HEK293T (cell line): ENCODE data around the gene SLC25A1.

Experiments
- CTCF ChIA-PET: fragments of 350-600 bp; formaldehyde crosslinking; extraction: SDS; loops from one replicate; lab custom pipeline; 2021; ENCODE audit warnings: antibody characterized with exemption, inconsistent platforms; lab: Yijun Ruan, JAX
- POLR2A ChIA-PET: fragments of 350-600 bp; formaldehyde crosslinking; extraction: SDS; loops from one replicate; lab custom pipeline; 2020; ENCODE audit warnings: antibody characterized with exemption, inconsistent platforms; lab: Yijun Ruan, JAX
- DNase-seq: peaks from one replicate; pipeline ENCODE4 v3.0.0; 2012; ENCODE audit warnings: mixed read lengths; ENCODE audit errors: extremely low spot score
- ARNT ChIP-seq: fragments of 450-650 bp; IDR thresholded peaks from 2 replicates; pipeline ENCODE4 v1.6.1; 2017; ENCODE audit warnings: mild to moderate bottlenecking
- BHLHE40 ChIP-seq: fragments of 450-650 bp; IDR thresholded peaks from 2 replicates; pipeline ENCODE4 v1.6.1; 2016; ENCODE audit warnings: mild to moderate bottlenecking, moderate library complexity, borderline replicate concordance
- CTBP1 ChIP-seq: fragments of 450-650 bp; IDR thresholded peaks from 2 replicates; pipeline ENCODE4 v1.6.1; 2016; ENCODE audit warnings: borderline replicate concordance
- ELF4 ChIP-seq: fragments of 450-650 bp; IDR thresholded peaks from 2 replicates; pipeline ENCODE4 v1.6.1; 2017; ENCODE audit warnings: antibody characterized with exemption
- FOXA1 ChIP-seq: fragments of 450-650 bp; IDR thresholded peaks from 2 replicates; pipeline ENCODE4 v1.6.1; 2016; ENCODE audit warnings: mild to moderate bottlenecking
- FOXK2 ChIP-seq: fragments of 450-650 bp; IDR thresholded peaks from 2 replicates; pipeline ENCODE4 v1.6.1; 2016; ENCODE audit warnings: mild to moderate bottlenecking
- FOXM1 ChIP-seq: fragments of 450-650 bp; IDR thresholded peaks from 2 replicates; pipeline ENCODE4 v1.6.1; 2017; ENCODE audit warnings: mild to moderate bottlenecking, borderline replicate concordance
- HDGF ChIP-seq: fragments of 450-650 bp; IDR thresholded peaks from 2 replicates; pipeline ENCODE4 v1.6.1; 2017; ENCODE audit warnings: antibody characterized with exemption, borderline replicate concordance
- L3MBTL2 ChIP-seq: fragments of 450-650 bp; conservative IDR thresholded peaks from 2 replicates; pipeline ENCODE4 v1.6.1; 2016; ENCODE audit warnings: mild to moderate bottlenecking
- LEF1 ChIP-seq: fragments of 450-650 bp; IDR thresholded peaks from 2 replicates; pipeline ENCODE4 v1.6.1; 2017; ENCODE audit warnings: mild to moderate bottlenecking, borderline replicate concordance
- NFRKB ChIP-seq: fragments of 450-650 bp; IDR thresholded peaks from 2 replicates; pipeline ENCODE4 v1.6.1; 2016; ENCODE audit warnings: mild to moderate bottlenecking, moderate library complexity
- SP1 ChIP-seq: fragments of 450-650 bp; IDR thresholded peaks from 2 replicates; pipeline ENCODE4 v1.6.1; 2017
- SUZ12 ChIP-seq: fragments of 450-650 bp; IDR thresholded peaks from 2 replicates; pipeline ENCODE4 v1.6.1; 2016; ENCODE audit warnings: mild to moderate bottlenecking
- TARDBP ChIP-seq: fragments of 450-650 bp; IDR thresholded peaks from 2 replicates; pipeline ENCODE4 v1.6.1; 2016
- ZNF384 ChIP-seq: fragments of 450-650 bp; IDR thresholded peaks from 2 replicates; pipeline ENCODE4 v1.6.1; 2016
- TF ChIP-seq, protein P1 (sequence below): fragments of 450-650 bp; IDR thresholded peaks from 2 replicates; pipeline ENCODE4 v1.6.1; 2016

SLC25A1 gene

DNA sequence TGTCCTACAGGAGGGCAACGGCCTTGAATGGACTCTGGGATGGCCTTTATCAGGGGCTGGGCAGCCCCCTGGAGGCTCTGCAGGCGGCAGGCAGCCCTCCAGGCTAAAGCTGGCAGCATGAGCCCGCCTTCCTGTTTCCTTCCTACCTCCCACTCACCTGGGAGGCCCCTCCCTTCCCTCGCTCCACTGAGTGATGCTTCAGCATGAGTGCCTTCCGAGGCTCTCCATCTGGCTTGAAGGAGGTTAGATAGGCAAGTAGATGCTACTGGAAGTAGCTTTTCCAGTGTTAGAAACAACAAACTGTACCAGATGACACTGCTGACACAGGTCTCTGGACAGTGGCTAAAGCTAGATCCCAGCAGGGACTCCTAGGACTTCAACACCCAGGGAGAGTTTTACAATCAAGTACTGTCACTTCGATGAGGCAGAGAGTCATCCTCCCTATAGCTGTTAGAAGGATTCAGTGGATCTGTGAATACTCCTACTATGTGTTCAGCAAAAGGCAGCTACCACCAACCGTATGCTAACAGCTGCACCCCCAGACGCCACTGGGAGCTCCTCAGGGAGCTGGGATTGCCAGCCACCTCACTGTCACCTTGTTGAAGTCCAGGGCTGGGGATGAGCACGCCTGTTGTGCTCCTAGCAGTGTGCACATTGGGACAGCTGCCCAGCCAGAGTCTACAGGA is 4.1 kb upstream of the SLC25A1 start:
- POLR2A ChIA-PET, result interaction anchor here (1.0 to 1.1 kb wide), 4 partner anchors 8 to 264 kb away, joined by 3 to 4 read pairs (median 3); partner anchors contain the start of genes C22orf39 and ESS2
- CTCF ChIA-PET, result no interaction called here
- DNase-seq, result no peak
- TF ChIP-seq ELF4 (no peak), BHLHE40 (no peak), ZNF384 (no peak), ARNT (no peak), FOXA1 (no peak), NFRKB (no peak), TARDBP (no peak)

DNA sequence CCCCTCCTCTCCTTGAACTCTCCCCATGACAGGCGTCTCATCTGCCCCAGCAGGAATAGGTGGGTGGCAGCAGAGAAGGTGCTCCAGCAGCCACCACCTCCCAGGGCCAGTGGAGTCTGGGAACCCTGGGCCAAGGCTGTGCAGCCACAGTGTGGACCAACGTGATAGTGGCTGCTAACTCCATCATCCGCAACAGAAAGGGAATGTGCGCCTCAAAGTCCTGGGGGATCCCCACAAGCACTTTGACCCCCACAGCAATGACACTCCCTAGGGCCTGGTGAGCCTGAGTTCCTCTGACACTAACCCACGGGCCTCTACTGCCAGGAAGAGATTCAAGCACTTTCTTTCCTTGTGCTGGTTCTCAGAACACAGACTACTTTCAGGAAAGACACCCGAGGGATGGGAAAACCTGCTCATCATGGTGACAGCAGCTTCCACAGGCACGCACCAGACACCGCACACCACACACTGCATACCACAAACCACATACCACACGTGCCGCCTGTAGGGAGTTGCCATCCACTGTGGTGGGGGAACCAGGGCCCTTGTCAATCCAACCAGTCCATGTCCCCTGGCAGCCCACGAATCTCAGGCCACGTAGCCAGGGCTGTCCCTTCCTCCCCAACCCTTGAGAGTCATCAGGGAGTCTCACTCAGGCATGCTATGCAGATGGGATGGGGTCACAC is 3.4 kb upstream of the SLC25A1 start:
- ChIA-PET CTCF (no interaction called here), POLR2A (interaction anchor here (1.0 to 1.1 kb wide), 3 partner anchors 8 to 265 kb away, joined by 3 read pairs; partner anchors contain the start of genes C22orf39 and ESS2)
- TF ChIP-seq FOXA1 (no peak), ZNF384 (no peak), HDGF (no peak), SUZ12 (no peak), CTBP1 (no peak)
- DNase-seq, result no peak

DNA sequence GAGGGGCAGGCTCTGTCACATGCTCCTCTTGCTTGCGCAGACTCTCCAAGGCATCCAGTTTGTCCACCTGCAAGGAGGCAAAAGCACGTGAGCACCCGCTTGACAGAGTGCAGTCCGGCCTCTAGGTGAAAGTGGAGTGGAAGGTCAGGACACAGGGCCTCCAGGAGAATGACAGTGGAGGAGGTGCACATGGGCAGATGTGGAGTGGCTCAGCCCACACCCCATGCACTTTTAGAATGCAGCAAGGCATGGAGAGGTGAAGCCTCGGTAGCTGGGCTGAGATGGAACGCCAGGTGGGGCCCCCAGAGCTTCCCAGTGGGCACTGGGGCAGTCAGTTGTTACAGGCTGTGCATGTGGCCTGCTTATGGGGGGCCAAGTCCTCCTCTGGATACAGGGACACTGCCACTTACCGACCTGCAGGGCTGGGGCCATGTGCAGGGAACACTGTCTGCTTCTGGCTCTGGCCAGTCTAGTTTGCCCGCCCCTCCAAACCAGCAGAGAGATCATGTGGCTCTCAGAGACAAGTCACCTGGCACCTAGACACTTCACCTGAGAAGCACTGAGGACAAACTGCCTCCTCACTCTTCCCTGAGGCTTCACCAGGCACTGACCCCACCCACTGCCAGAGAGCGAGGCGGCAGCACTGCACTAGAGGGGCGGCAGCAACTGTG is 2.3 kb upstream of the SLC25A1 start:
- ChIA-PET POLR2A (no interaction called here), CTCF (no interaction called here)
- TF ChIP-seq FOXM1 (no peak), FOXA1 (no peak)
- no peak for DNase-seq

DNA sequence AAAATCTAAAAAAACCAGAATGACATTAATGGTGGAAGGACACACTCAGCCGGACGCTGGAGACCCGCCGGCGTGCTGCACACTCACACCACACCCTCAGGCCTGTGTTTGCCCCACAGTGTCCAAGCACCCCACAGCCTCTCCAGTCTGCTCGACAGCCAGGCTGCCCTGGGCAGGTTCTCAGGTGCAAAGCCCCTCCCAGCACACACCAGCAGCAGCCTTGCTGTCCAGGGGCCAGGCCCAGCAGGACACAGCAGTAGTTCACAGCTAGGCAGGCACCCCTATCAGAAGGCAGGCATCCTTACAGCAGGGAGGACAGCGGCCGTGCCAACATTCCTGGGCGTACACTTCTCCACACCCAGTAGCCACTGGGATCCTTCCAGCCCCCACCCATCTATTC is 1.7 kb upstream of the SLC25A1 start:
- TF ChIP-seq ELF4, result no peak
- TF ChIP-seq CTBP1, result no peak
- no peak for TF ChIP-seq NFRKB
- no peak for TF ChIP-seq BHLHE40
- TF ChIP-seq HDGF, result no peak
- ChIA-PET POLR2A (interaction anchor here (1.0 to 3.5 kb wide), 4 partner anchors 36 to 294 kb away, joined by 3 to 20 read pairs (median 8); partner anchors contain the start of genes CLTCL1, ESS2, HIRA and MRPL40), CTCF (interaction anchor here (0.9 to 1.8 kb wide), 5 partner anchors 9 to 165 kb away, joined by 4 to 8 read pairs (median 5); no protein-coding TSS in a partner anchor)
- DNase-seq, result no peak

DNA sequence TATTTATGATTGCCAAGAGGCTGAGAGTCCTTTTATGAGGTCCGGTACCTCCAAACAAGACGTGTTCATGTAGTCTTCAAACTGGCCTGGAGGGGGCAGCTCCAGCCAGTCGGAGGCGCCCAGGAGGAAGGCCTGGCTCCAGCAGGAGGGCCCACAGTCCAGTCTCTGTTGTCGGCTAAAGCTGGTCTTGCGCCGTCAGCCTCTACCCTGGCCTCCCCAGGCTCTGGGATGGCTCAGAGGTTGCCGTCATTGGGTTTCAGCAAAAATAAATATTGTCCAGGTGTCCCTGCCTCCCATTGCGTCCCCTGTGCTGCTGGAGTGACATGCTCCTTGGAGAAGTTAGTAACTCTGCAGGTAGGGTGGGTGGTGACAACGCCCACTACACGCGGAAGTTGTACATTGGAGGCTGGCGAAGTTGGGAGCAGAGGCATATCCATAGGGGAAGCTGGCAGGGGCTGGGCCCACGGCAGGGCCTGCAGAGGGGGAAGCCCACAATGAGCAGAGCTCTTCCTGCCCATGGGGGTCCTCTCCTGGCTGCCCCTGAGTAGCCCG is 1.0 kb upstream of the SLC25A1 start:
- no peak for TF ChIP-seq NFRKB
- no peak for TF ChIP-seq FOXA1
- no peak for TF ChIP-seq BHLHE40
- no peak for TF ChIP-seq L3MBTL2
- TF ChIP-seq, protein P1, sequence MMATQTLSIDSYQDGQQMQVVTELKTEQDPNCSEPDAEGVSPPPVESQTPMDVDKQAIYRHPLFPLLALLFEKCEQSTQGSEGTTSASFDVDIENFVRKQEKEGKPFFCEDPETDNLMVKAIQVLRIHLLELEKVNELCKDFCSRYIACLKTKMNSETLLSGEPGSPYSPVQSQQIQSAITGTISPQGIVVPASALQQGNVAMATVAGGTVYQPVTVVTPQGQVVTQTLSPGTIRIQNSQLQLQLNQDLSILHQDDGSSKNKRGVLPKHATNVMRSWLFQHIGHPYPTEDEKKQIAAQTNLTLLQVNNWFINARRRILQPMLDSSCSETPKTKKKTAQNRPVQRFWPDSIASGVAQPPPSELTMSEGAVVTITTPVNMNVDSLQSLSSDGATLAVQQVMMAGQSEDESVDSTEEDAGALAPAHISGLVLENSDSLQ, result no peak
- TF ChIP-seq HDGF, result no peak
- TF ChIP-seq TARDBP, result no peak
- TF ChIP-seq SP1, result no peak
- TF ChIP-seq ARNT, result no peak
- no peak for TF ChIP-seq ZNF384
- TF ChIP-seq ELF4, result no peak
- TF ChIP-seq SUZ12, result no peak
- TF ChIP-seq CTBP1, result no peak
- no peak for TF ChIP-seq LEF1
- peak; percentile 87 for DNase-seq
- ChIA-PET CTCF (interaction anchor here (0.5 to 1.8 kb wide), 12 partner anchors 10 to 452 kb away, joined by 3 to 8 read pairs (median 4); partner anchors contain the start of gene ESS2), POLR2A (interaction anchor here (0.7 to 3.5 kb wide), 10 partner anchors 10 to 300 kb away, joined by 3 to 20 read pairs (median 4); partner anchors contain the start of genes CDC45, CLTCL1, ESS2 and HIRA)

DNA sequence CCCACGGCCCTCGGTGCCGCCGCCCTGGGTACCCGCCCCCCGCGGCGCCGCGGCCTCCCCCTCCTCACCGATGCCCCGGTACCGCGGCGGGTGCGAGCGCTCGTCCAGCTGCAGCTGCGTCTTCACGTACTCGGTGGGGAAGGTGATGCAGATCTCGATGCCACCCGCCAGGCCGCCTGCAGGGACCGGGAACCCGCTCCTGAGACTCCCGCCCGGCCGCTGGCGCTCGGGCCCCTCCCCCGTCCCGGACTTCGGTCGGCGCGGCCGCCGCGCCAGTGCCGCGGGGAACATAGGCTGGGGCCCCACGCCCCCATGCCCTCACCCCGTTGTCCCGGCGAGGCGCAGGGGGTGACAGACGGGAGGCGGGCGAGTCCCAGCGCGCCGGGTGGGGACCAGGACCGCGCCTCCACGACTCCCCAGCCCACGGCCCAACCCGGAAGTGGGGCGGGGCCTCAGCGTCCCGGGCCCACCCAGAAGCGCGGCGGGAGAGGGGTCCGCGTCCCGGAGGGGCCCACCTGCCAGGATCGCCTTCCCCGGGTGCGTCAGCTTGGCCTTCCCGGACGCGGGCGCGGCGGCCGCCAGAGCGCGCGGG is 375 bp downstream of the SLC25A1 start:
- TF ChIP-seq L3MBTL2 (no peak), BHLHE40 (no peak), FOXM1 (peak; percentile 68), ELF4 (peak; percentile 66; the same call in 1 of the 2 replicates), HDGF (no peak), CTBP1 (no peak), ZNF384 (no peak), FOXK2 (no peak), NFRKB (no peak), SP1 (no peak), FOXA1 (no peak), LEF1 (no peak), SUZ12 (no peak), TARDBP (no peak), ARNT (0 out of 2 replicates have a peak, but pooled peaks have one; percentile 36)
- TF ChIP-seq, protein P1, result no peak
- POLR2A ChIA-PET, result interaction anchor here (0.7 to 3.5 kb wide), 11 partner anchors 11 to 302 kb away, joined by 3 to 20 read pairs (median 4); partner anchors contain the start of genes CDC45, CLTCL1, ESS2 and HIRA
- CTCF ChIA-PET, result interaction anchor here (1.0 to 1.8 kb wide), 4 partner anchors 34 to 233 kb away, joined by 3 to 8 read pairs (median 4); partner anchors contain the start of gene ESS2
- peak; percentile 56 for DNase-seq
